Mononuclear cell (primary cell): Measurements from ENCODE around the gene YDJC. TPM values are rescaled to one million over a fixed set of nuclear protein-coding genes. Genes with fewer than 3 reads are reported as not detected.
"Not testable (repeated sequence)": the region's sequence is repeated elsewhere in the genome, so short reads cannot be mapped to it uniquely, and the experiment has no call there.

Source experiments
- H3K27me3 ChIP-seq: 2 replicates; pipeline ENCODE4 v1.6.0; 2011; ENCODE audit warnings: low read length, control low read depth; ENCODE audit not compliant: insufficient read depth
- H3K4me1 ChIP-seq: 2 replicates; pipeline ENCODE4 v1.5.1; 2011; ENCODE audit warnings: mild to moderate bottlenecking, low read length, control low read depth; ENCODE audit not compliant: insufficient read depth
- H3K4me3 ChIP-seq: 2 replicates; pipeline ENCODE4 v1.5.1; 2011; ENCODE audit warnings: mild to moderate bottlenecking, low read length, moderate library complexity
- H3K9me3 ChIP-seq: 2 replicates; pipeline ENCODE4 v1.5.1; 2011; ENCODE audit warnings: low read depth, mild to moderate bottlenecking, control low read depth, low read length
- total RNA-seq: library from RNA; depleted of rRNA; stranded (reverse); fragments of >200 nt; gene quantifications from one replicate; pipeline ENCODE4 v1.2.3, GENCODE V29; 2012

YDJC gene
- total RNA-seq, 1 donor: 20.7 TPM

- H3K27me3 ChIP-seq: no peaks in the 10 kb centered on the region
- no peaks in the 10 kb centered on the region for H3K9me3 ChIP-seq
- peaks cover 50% of the 10 kb centered on the region for H3K4me1 ChIP-seq
- no peak overlapping the region for H3K4me3 ChIP-seq
Observed at GRCh38 chr22:21590809-21591641, 38.8 kb downstream of the YDJC start.

GRCh38 chr22:21589396-21589795, 40.4 kb downstream of the YDJC start:
- H3K4me1 ChIP-seq: peaks cover 50% of the 10 kb centered on the region
- H3K4me3 ChIP-seq: no peak overlapping the region
- H3K27me3 ChIP-seq: no peaks in the 10 kb centered on the region
- H3K9me3 ChIP-seq: no peaks in the 10 kb centered on the region

GRCh38 chr22:21587803-21588611, 41.8 kb downstream of the YDJC start:
- Histone ChIP-seq H3K9me3 (no peaks in the 10 kb centered on the region), H3K27me3 (no peaks in the 10 kb centered on the region), H3K4me3 (no peak overlapping the region), H3K4me1 (peaks cover 53% of the 10 kb centered on the region)

- H3K27me3 ChIP-seq: no peaks in the 10 kb centered on the region
- peaks cover 44% of the 10 kb centered on the region for H3K4me1 ChIP-seq
- H3K9me3 ChIP-seq: no peaks in the 10 kb centered on the region
- no peak overlapping the region for H3K4me3 ChIP-seq
Observed at GRCh38 chr22:21585389-21585788, 44.4 kb downstream of the YDJC start.

- no peak overlapping the region for H3K4me3 ChIP-seq
- H3K27me3 ChIP-seq: no peaks in the 10 kb centered on the region
- H3K4me1 ChIP-seq: peaks cover 31% of the 10 kb centered on the region
- H3K9me3 ChIP-seq: no peaks in the 10 kb centered on the region
Observed at GRCh38 chr22:21582801-21583740, 46.8 kb downstream of the YDJC start.

- H3K4me1 ChIP-seq: peaks cover 18% of the 10 kb centered on the region
- not testable (repeated sequence) for H3K4me3 ChIP-seq, H3K9me3 ChIP-seq, H3K27me3 ChIP-seq
Observed at GRCh38 chr22:21581009-21581713, 48.7 kb downstream of the YDJC start.

GRCh38 chr22:21580623-21581007, 49.2 kb downstream of the YDJC start:
- H3K4me1 ChIP-seq: peaks cover 18% of the 10 kb centered on the region

GRCh38 chr22:21579474-21579851, 50.4 kb downstream of the YDJC start:
- Histone ChIP-seq H3K4me1 (peaks cover 20% of the 10 kb centered on the region), H3K4me3 (no peak overlapping the region), H3K27me3 (no peaks in the 10 kb centered on the region), H3K9me3 (no peaks in the 10 kb centered on the region)

More at GRCh38 chr22:21580623-21581007, 49.2 kb downstream of the YDJC start:
- H3K4me3 ChIP-seq, H3K9me3 ChIP-seq, H3K27me3 ChIP-seq: not testable (repeated sequence)

Other genes starting within 250 kb of the YDJC start
- gene RIMBP3B, start 246.3 kb downstream of the YDJC start, total RNA-seq: not detected
- 8.5 TPM for gene HIC2, start 212.7 kb downstream of the YDJC start, total RNA-seq
- gene TMEM191C, start 162.6 kb downstream of the YDJC start, total RNA-seq: 2.1 TPM
- gene RIMBP3C, start 78.6 kb downstream of the YDJC start, total RNA-seq: 0.10 TPM
- gene UBE2L3, start 62.3 kb downstream of the YDJC start, total RNA-seq: 28.0 TPM
- not detected for gene CCDC116, start 2.7 kb upstream of the YDJC start, total RNA-seq
- gene SDF2L1, start 12.3 kb upstream of the YDJC start, total RNA-seq: 10.0 TPM
- gene PPIL2, start 36.0 kb upstream of the YDJC start, total RNA-seq: 32.0 TPM
- 3.8 TPM for gene YPEL1, start 105.8 kb upstream of the YDJC start, total RNA-seq
- 30.0 TPM for gene MAPK1, start 237.6 kb upstream of the YDJC start, total RNA-seq